ENCODE results near the gene PRKAR1B. TPM values are rescaled to one million over a fixed set of nuclear protein-coding genes. Genes with fewer than 3 reads are reported as not detected.
A peak's percentile ranks its signal among the peaks of the same experiment; 100 is the strongest.

The PRKAR1B gene
- total RNA-seq, 1 donor from 2014 or later, result 11.8 TPM

DNA sequence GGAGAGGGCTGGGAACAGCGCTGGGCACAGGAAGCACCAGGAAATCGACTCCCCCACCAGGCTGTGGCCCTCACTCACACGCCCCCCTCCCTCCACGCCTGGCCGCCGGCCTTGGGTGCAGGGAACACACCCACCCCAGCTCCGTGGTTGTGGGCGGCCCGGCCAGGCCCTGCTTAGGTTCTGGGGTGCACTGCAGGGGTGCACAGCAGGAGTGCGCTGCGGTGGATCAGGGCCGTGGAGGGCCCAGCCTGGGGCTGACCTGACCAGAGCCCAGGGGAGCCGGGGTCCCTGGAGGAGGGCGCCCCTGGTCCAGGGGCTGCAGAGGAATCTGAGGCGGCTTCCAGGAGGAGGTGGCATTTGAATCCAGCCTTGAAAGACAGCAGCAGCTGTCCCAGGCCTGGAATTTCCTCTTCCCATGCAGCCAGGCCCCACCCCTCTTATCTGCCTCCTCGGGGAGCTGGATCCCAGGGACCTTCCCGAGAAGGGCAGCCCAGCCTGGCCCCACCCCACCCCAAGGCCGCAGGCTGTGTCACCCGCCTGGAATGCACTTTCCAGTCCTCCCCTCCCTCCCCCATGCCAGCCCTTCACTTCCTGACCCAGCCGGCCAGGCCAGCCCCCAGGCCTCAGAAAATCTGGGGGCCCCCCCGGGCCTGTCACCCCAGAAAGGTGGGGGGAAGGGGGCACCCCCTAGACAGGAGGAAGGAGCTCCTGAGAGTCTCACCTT is 189.0 kb downstream of the PRKAR1B start:
- TF ChIP-seq, protein P1, sequence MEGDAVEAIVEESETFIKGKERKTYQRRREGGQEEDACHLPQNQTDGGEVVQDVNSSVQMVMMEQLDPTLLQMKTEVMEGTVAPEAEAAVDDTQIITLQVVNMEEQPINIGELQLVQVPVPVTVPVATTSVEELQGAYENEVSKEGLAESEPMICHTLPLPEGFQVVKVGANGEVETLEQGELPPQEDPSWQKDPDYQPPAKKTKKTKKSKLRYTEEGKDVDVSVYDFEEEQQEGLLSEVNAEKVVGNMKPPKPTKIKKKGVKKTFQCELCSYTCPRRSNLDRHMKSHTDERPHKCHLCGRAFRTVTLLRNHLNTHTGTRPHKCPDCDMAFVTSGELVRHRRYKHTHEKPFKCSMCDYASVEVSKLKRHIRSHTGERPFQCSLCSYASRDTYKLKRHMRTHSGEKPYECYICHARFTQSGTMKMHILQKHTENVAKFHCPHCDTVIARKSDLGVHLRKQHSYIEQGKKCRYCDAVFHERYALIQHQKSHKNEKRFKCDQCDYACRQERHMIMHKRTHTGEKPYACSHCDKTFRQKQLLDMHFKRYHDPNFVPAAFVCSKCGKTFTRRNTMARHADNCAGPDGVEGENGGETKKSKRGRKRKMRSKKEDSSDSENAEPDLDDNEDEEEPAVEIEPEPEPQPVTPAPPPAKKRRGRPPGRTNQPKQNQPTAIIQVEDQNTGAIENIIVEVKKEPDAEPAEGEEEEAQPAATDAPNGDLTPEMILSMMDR (IDR thresholded peaks at IDR 0.05), result no peak
- TF ChIP-seq EZH2phosphoT487 (IDR thresholded peaks at IDR 0.05), result no peak

DNA sequence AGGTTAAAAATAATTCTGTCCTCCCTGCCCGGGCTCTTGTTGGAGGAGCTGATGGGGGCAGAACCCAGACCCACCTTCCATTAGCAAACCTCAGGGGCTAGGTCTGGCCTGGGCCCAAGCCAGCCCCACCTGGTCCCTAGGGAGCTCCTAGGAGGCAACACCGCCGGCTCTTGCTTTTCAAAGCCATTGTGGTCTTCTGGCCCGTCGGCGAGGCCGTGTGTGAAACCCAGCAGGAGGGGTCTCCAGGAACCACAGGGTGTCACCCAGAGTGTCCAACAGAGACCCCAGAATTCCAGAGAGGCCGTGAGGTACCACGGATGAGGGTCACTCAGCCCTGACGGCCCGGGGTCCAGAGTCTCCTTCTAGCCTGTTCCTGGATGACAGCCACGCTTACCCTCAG is 190.8 kb downstream of the PRKAR1B start:
- Histone ChIP-seq H2AFZ (replicated peaks) (no peak overlapping the region), H3K9ac (no peak overlapping the region), H3K9me3 (ENCODE audit: low read depth) (no peaks in the 10 kb centered on the region), H3K79me2 (ENCODE audit: low read depth) (no peaks in the 10 kb centered on the region), H4K20me1 (ENCODE audit: low read depth) (no peaks in the 10 kb centered on the region), H3F3A (ENCODE audit: low read depth) (no peaks in the 10 kb centered on the region), H3K36me3 (no peaks in the 10 kb centered on the region), H3K27ac (no peak overlapping the region), H3K4me2 (no peak overlapping the region), H3K27me3 (no peaks in the 10 kb centered on the region), H3K4me3 (no peak overlapping the region), H3K4me1 (no peaks in the 10 kb centered on the region)
- DNase-seq (ENCODE audit: low spot score), result no peak
- peak overlapping the region; percentile 73 for H3K27ac Mint-ChIP-seq
- peaks cover 2% of the 10 kb centered on the region for H3K4me1 Mint-ChIP-seq
- no peaks in the 10 kb centered on the region for H3K9me3 Mint-ChIP-seq
- H3K27me3 Mint-ChIP-seq (ENCODE audit: insufficient read depth, low read depth), result peaks cover 3% of the 10 kb centered on the region
- no peak for TF ChIP-seq EZH2 (IDR thresholded peaks at IDR 0.05)
- TF ChIP-seq, protein P1 (IDR thresholded peaks at IDR 0.05), result no peak
- TF ChIP-seq EZH2phosphoT487 (IDR thresholded peaks at IDR 0.05), result no peak
- H3K4me3 Mint-ChIP-seq, result no peak overlapping the region
- no peaks in the 10 kb centered on the region for H3K36me3 Mint-ChIP-seq

More for the DNA sequence above, 189.0 kb downstream of the PRKAR1B start:
- no peak overlapping the region for H2AFZ ChIP-seq (replicated peaks)
- peaks cover 7% of the 10 kb centered on the region for H3K4me1 ChIP-seq
- Mint-ChIP-seq H3K4me1 (peaks cover 13% of the 10 kb centered on the region), H3K36me3 (no peaks in the 10 kb centered on the region), H3K27ac (no peak overlapping the region), H3K4me3 (no peak overlapping the region), H3K27me3 (ENCODE audit: insufficient read depth, low read depth) (peaks cover 7% of the 10 kb centered on the region), H3K9me3 (no peaks in the 10 kb centered on the region)
- DNase-seq (ENCODE audit: low spot score), result no peak
- no peaks in the 10 kb centered on the region for H3K36me3 ChIP-seq
- no peaks in the 10 kb centered on the region for H4K20me1 ChIP-seq (ENCODE audit: low read depth)
- no peak overlapping the region for H3K4me2 ChIP-seq
- H3K27ac ChIP-seq, result no peak overlapping the region
- H3F3A ChIP-seq (ENCODE audit: low read depth), result no peaks in the 10 kb centered on the region
- H3K27me3 ChIP-seq, result no peaks in the 10 kb centered on the region
- H3K9ac ChIP-seq, result no peak overlapping the region
- no peak overlapping the region for H3K4me3 ChIP-seq
- H3K9me3 ChIP-seq (ENCODE audit: low read depth), result no peaks in the 10 kb centered on the region
- H3K79me2 ChIP-seq (ENCODE audit: low read depth), result no peaks in the 10 kb centered on the region

DNA sequence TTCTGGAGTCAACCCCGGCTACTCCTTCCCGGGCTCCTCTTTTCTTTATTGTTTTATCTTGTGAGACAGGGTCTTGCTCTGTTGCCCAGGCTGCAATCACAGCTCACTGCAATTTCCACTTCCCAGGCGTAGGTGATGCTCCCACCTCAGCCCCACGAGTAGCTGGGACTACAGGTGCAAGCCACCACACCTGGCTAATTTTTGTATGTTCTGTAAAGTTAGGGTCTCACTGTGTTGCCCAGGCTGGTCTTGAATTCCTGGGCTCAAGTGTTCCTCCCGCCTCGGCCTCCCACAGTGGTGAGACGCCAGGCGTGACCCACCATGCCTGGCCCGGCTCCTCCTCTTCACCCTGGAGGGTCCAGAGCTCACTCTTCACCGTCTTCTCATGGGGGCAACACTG is 192.1 kb downstream of the PRKAR1B start:
- H3K27ac Mint-ChIP-seq, result no peak overlapping the region
- Histone ChIP-seq H3K4me2 (no peak overlapping the region), H4K20me1 (ENCODE audit: low read depth) (no peaks in the 10 kb centered on the region), H3K9ac (no peak overlapping the region), H3F3A (ENCODE audit: low read depth) (no peaks in the 10 kb centered on the region), H3K79me2 (ENCODE audit: low read depth) (no peaks in the 10 kb centered on the region), H3K27me3 (no peaks in the 10 kb centered on the region), H2AFZ (replicated peaks) (no peak overlapping the region), H3K9me3 (ENCODE audit: low read depth) (no peaks in the 10 kb centered on the region), H3K27ac (no peak overlapping the region), H3K4me3 (no peak overlapping the region), H3K36me3 (no peaks in the 10 kb centered on the region), H3K4me1 (no peaks in the 10 kb centered on the region)
- no peaks in the 10 kb centered on the region for H3K9me3 Mint-ChIP-seq
- no peak for DNase-seq (ENCODE audit: low spot score)
- no peaks in the 10 kb centered on the region for H3K4me1 Mint-ChIP-seq
- no peaks in the 10 kb centered on the region for H3K36me3 Mint-ChIP-seq
- H3K4me3 Mint-ChIP-seq, result no peak overlapping the region
- peaks cover 5% of the 10 kb centered on the region for H3K27me3 Mint-ChIP-seq (ENCODE audit: insufficient read depth, low read depth)
- TF ChIP-seq EZH2 (IDR thresholded peaks at IDR 0.05) (no peak), EZH2phosphoT487 (IDR thresholded peaks at IDR 0.05) (no peak)
- TF ChIP-seq, protein P1 (IDR thresholded peaks at IDR 0.05), result no peak
